COR-L47 (cell line): ENCODE measurements around the gene AEBP2.

Experiments used
- DNase-seq: peaks from one replicate; lab custom pipeline; 2025; lab: John Stamatoyannopoulos, UW

The AEBP2 gene

GRCh38 chr12:19553175-19553574, 113.9 kb downstream of the AEBP2 start:
- DNase-seq = no peak

- DNase-seq = no peak
These were observed 122.2 kb downstream of the AEBP2 start for GRCh38 chr12:19561411-19561961.
